Smooth muscle cell (in vitro differentiated cells): ENCODE results near the gene ARMC12. TPM values are rescaled to one million over a fixed set of nuclear protein-coding genes. Genes with fewer than 3 reads are reported as not detected.

Experiments used
- DNase-seq: peaks from one replicate; lab custom pipeline; 2025; ENCODE audit not compliant: unreplicated experiment; lab: John Stamatoyannopoulos, UW
- H2AFZ ChIP-seq: fragments of 200-600 bp; sonication (generic); 2 replicates; pipeline ENCODE4 v1.6.0; 2016; ENCODE audit warnings: antibody characterized with exemption, low read depth, mild to moderate bottlenecking
- H3F3A ChIP-seq: fragments of 200-600 bp; sonication (generic); 2 replicates; pipeline ENCODE4 v1.6.0; 2017; ENCODE audit warnings: antibody characterized with exemption, low read depth
- H3K27ac ChIP-seq: fragments of 200-600 bp; sonication (generic); 2 replicates; pipeline ENCODE4 v1.5.1; 2016; ENCODE audit warnings: low read depth, mild to moderate bottlenecking
- H3K27me3 ChIP-seq: fragments of 200-600 bp; sonication (generic); 2 replicates; pipeline ENCODE4 v1.6.1; 2016; ENCODE audit warnings: low read depth, mild to moderate bottlenecking
- H3K36me3 ChIP-seq: fragments of 200-600 bp; sonication (generic); 2 replicates; pipeline ENCODE4 v1.5.1; 2016; ENCODE audit warnings: low read depth
- H3K4me1 ChIP-seq: fragments of 200-600 bp; sonication (generic); 2 replicates; pipeline ENCODE4 v1.5.1; 2016; ENCODE audit warnings: low read depth
- H3K4me2 ChIP-seq: fragments of 200-600 bp; sonication (generic); 2 replicates; pipeline ENCODE4 v1.6.0; 2016; ENCODE audit warnings: mild to moderate bottlenecking
- H3K4me3 ChIP-seq: fragments of 200-600 bp; sonication (generic); 2 replicates; pipeline ENCODE4 v1.5.1; 2016; ENCODE audit warnings: mild to moderate bottlenecking
- H3K79me2 ChIP-seq: fragments of 200-600 bp; sonication (generic); 2 replicates; pipeline ENCODE4 v1.6.0; 2016; ENCODE audit warnings: low read depth, mild to moderate bottlenecking
- H3K9ac ChIP-seq: fragments of 200-600 bp; sonication (generic); 2 replicates; pipeline ENCODE4 v1.6.0; 2016; ENCODE audit warnings: low read depth
- H3K9me3 ChIP-seq: fragments of 200-600 bp; sonication (generic); replicated peaks from 2 replicates; pipeline ENCODE4 v1.5.1; 2016; ENCODE audit warnings: low read depth
- H4K20me1 ChIP-seq: fragments of 200-600 bp; sonication (generic); 2 replicates; pipeline ENCODE4 v1.6.0; 2016; ENCODE audit warnings: low read depth
- WGBS: methylation state at CpG from one replicate; pipeline ENCODE4 v1.1.7; 2016; ENCODE audit warnings: low lambda C conversion rate; 5-methylcytosine and 5-hydroxymethylcytosine counted together
- polyA plus RNA-seq: library from polyadenylated mRNA; unstranded; fragments of >200 nt; fragmentation: Nextera tagmentation; extraction: Ambion mirVana; gene quantifications from 2 replicates; pipeline ENCODE4 v1.2.1, GENCODE V29; 2016
- total RNA-seq: library from RNA; depleted of rRNA; stranded (reverse); fragments of >200 nt; gene quantifications from 2 replicates; pipeline ENCODE4 v1.2.3, GENCODE V29; 2014
- TF ChIP-seq, protein P1 (sequence below): fragments of 200-600 bp; sonication (generic); IDR thresholded peaks from 2 replicates; pipeline ENCODE4 v1.5.1; 2017; ENCODE audit warnings: borderline replicate concordance, mild to moderate bottlenecking, antibody characterized with exemption; ENCODE audit not compliant: insufficient read depth, poor library complexity, severe bottlenecking

Gene ARMC12
- total and polyA plus RNA-seq, 2 experiments from 2014 or later = 3.5 TPM; not detected in 1

DNA sequence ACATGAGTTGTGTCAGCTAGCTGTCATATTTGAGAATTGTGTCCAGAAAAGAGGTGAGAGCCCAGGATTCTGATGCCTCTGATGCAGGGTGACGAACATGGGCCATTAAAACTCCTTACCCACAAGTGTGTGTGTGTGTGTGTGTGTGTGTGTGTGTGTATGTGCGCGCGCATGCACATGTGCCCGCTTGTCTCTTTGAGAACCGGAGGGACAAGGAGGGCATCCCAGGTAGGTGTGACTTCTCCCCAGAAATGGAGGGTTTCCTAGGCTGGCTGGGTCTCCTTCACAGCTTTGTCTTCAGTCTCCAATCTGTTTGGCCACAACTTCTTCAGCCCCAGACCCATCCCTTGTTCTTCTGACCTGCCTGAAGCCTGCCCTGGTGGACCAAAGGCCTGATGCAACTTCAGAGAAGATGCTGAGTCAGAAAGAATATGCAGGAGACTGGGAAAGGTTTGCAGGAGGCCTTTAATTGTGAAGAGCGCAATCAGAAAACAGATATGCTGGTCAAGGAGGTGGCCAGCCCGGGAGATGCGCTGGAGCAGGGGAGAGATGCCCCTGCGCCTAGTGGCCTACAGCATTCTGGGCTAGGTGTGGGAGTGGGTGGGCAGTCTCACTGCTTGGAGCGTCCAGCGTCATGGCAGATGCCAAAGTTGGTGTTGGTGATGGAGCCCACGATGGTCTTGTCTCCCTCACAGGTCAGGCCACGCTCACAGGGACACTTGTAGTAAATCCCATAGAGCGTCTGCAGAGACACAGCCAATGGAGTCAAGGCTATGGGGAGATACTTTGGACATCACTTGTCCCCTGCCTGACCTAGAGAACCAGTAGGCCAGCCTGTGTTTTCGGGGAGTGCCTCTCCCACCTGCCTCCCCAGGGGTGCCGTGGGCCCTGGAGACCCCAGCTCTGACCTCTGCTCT, 58.0 kb downstream of the ARMC12 start:
- Histone ChIP-seq H4K20me1 (no peaks in the 10 kb centered on the region), H3K79me2 (no peaks in the 10 kb centered on the region), H3K36me3 (no peaks in the 10 kb centered on the region), H2AFZ (no peak overlapping the region), H3F3A (no peaks in the 10 kb centered on the region), H3K9ac (no peak overlapping the region), H3K9me3 (no peaks in the 10 kb centered on the region), H3K4me3 (no peak overlapping the region), H3K4me1 (no peaks in the 10 kb centered on the region), H3K27me3 (no peaks in the 10 kb centered on the region), H3K27ac (no peak overlapping the region), H3K4me2 (no peak overlapping the region)
- WGBS = 95% methylated on average over 17 of the region's 17 CpGs
- TF ChIP-seq, protein P1, sequence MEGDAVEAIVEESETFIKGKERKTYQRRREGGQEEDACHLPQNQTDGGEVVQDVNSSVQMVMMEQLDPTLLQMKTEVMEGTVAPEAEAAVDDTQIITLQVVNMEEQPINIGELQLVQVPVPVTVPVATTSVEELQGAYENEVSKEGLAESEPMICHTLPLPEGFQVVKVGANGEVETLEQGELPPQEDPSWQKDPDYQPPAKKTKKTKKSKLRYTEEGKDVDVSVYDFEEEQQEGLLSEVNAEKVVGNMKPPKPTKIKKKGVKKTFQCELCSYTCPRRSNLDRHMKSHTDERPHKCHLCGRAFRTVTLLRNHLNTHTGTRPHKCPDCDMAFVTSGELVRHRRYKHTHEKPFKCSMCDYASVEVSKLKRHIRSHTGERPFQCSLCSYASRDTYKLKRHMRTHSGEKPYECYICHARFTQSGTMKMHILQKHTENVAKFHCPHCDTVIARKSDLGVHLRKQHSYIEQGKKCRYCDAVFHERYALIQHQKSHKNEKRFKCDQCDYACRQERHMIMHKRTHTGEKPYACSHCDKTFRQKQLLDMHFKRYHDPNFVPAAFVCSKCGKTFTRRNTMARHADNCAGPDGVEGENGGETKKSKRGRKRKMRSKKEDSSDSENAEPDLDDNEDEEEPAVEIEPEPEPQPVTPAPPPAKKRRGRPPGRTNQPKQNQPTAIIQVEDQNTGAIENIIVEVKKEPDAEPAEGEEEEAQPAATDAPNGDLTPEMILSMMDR = no peak
- DNase-seq = no peak

DNA sequence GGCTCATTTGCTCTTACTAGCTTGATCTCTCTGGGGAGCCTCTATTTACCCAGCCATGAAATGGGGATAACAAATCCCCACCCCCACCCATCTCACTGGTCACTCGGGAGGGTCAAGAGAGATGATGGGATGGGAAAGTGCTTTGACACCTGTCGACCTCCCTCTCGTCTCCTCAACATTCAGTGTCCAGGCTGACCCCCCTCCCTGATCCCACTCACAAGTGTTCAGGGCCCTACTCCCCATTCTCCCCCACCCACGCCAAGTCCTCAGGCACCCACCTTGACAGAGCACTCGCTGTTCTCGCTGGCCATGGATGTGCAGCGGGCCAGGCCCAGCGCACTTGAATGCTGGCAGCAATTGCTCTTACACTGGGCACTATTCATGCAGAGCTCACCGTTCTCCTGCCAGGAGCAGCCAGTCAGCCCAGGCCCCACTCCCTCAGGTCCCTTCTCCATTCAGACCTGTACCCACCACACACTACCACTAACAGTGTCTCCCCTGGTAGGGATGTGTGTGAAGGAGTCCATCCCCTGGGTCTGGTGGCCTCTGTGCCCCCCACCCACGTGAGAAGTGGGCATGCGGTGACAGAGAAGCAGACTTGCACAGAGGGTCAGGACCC, 58.7 kb downstream of the ARMC12 start:
- no peak overlapping the region for H3K4me3 ChIP-seq
- no peak overlapping the region for H3K4me2 ChIP-seq
- no peaks in the 10 kb centered on the region for H3K4me1 ChIP-seq
- H3F3A ChIP-seq = no peaks in the 10 kb centered on the region
- no peaks in the 10 kb centered on the region for H3K36me3 ChIP-seq
- no peak overlapping the region for H2AFZ ChIP-seq
- no peak for DNase-seq
- no peaks in the 10 kb centered on the region for H3K27me3 ChIP-seq
- H4K20me1 ChIP-seq = no peaks in the 10 kb centered on the region
- no peaks in the 10 kb centered on the region for H3K9me3 ChIP-seq
- TF ChIP-seq, protein P1 = no peak
- H3K9ac ChIP-seq = no peak overlapping the region
- no peaks in the 10 kb centered on the region for H3K79me2 ChIP-seq
- no peak overlapping the region for H3K27ac ChIP-seq
- 94% methylated on average over 11 of the region's 11 CpGs for WGBS

DNA sequence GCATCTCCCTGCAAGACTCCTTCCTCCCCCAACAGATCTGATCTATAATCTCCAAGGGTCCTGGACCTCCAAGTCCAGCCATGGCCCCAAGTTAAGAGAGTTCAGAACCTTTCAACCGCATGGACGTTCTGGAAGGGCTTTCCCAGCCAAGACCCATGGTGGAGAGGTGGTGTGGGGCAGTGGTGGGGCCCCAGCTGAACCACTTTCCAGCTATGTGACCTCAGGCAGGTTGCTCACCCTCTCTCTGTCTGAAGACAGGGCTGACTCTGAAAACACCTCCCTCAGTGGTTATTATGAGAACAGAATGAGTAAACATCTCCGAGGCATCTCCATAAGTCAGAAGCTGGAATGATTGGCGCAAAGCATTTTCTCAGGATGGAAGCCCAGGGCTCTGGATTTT, 59.4 kb downstream of the ARMC12 start:
- Histone ChIP-seq H3K27ac (no peak overlapping the region), H3K36me3 (no peaks in the 10 kb centered on the region), H4K20me1 (no peaks in the 10 kb centered on the region), H3K9me3 (no peaks in the 10 kb centered on the region), H2AFZ (no peak overlapping the region), H3K79me2 (no peaks in the 10 kb centered on the region), H3K4me3 (no peak overlapping the region), H3F3A (no peaks in the 10 kb centered on the region), H3K4me1 (no peaks in the 10 kb centered on the region), H3K9ac (no peak overlapping the region), H3K27me3 (no peaks in the 10 kb centered on the region), H3K4me2 (no peak overlapping the region)
- TF ChIP-seq, protein P1 = no peak
- 90% methylated on average over 4 of the region's 4 CpGs for WGBS
- no peak for DNase-seq
